Esophagus muscularis mucosa (tissue), 4 donors: Measurements from ENCODE around the gene PEX16.

Experiments used
- EP300 ChIP-seq: sonication (generic); formaldehyde crosslinking; IDR thresholded peaks from one replicate; pipeline ENCODE4 v1.6.1; 2017; ENCODE audit warnings: antibody characterized with exemption
- POLR2A ChIP-seq: fragments of 450-650 bp; IDR thresholded peaks from one replicate; pipeline ENCODE4 v1.6.1; 2017; ENCODE audit warnings: antibody characterized with exemption, moderate library complexity, mild to moderate bottlenecking, low read depth
- POLR2AphosphoS5 ChIP-seq, 2 donors: sonication (generic); formaldehyde crosslinking; IDR thresholded peaks; one replicate each; pipeline ENCODE4 v1.6.1; 2017; ENCODE audit warnings: antibody characterized with exemption in 2 of 2
- TF ChIP-seq, protein P1 (sequence below), 3 experiments: fragments of 200-600 bp in 2 of 3; fragments of 450-650 bp in 1 of 3; sonication (generic) in 2 of 3; IDR thresholded peaks; one replicate each; pipeline ENCODE4 v1.5.1; 2017 to 2019; ENCODE audit warnings: antibody characterized with exemption in 3 of 3, mild to moderate bottlenecking in 2 of 3, moderate library complexity in 1 of 3

- TF ChIP-seq POLR2A (no peak), POLR2AphosphoS5 (IDR thresholded peaks at IDR 0.05) (no peak), EP300 (no peak)
- TF ChIP-seq, protein P1, sequence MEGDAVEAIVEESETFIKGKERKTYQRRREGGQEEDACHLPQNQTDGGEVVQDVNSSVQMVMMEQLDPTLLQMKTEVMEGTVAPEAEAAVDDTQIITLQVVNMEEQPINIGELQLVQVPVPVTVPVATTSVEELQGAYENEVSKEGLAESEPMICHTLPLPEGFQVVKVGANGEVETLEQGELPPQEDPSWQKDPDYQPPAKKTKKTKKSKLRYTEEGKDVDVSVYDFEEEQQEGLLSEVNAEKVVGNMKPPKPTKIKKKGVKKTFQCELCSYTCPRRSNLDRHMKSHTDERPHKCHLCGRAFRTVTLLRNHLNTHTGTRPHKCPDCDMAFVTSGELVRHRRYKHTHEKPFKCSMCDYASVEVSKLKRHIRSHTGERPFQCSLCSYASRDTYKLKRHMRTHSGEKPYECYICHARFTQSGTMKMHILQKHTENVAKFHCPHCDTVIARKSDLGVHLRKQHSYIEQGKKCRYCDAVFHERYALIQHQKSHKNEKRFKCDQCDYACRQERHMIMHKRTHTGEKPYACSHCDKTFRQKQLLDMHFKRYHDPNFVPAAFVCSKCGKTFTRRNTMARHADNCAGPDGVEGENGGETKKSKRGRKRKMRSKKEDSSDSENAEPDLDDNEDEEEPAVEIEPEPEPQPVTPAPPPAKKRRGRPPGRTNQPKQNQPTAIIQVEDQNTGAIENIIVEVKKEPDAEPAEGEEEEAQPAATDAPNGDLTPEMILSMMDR (IDR thresholded peaks at IDR 0.05): no peak
Measured at GRCh38 chr11:45926536-45927331, 9.1 kb upstream of the PEX16 start.
